ENCODE data around the gene DNAH17. TPM values are rescaled to one million over a fixed set of nuclear protein-coding genes. Genes with fewer than 3 reads are reported as not detected.

DNAH17 gene
- total and polyA plus RNA-seq, 2 of the 13 experiments (the other 11 are each of a cell fraction or from before 2014, with no cell fraction given) = 0.86 to 1.6 TPM

GRCh38 chr17:78558181-78558850 lies 18.9 kb downstream of the DNAH17 start (continued):
- TF ChIP-seq PRDM4 (CRISPR knock-in tag; IDR thresholded peaks at IDR 0.05; ENCODE audit: borderline replicate concordance) (no peak), ZBTB21 (CRISPR knock-in tag; IDR thresholded peaks at IDR 0.05) (peak; percentile 100), POLR2A (IDR thresholded peaks at IDR 0.05; ENCODE audit: insufficient read depth in 1 of 2, low read depth in 2 of 2, low read length in 2 of 2) (no peak), ZNF354B (CRISPR knock-in tag; IDR thresholded peaks at IDR 0.05) (no peak), DR1 (CRISPR knock-in tag; IDR thresholded peaks at IDR 0.05) (no peak), PCBP2 (optimal IDR thresholded peaks at IDR 0.05; ENCODE audit: low read depth, low read length, poor library complexity, severe bottlenecking) (no peak), ZMAT3 (CRISPR knock-in tag; conservative IDR thresholded peaks at IDR 0.05) (no peak), SP4 (CRISPR knock-in tag; IDR thresholded peaks at IDR 0.05) (no peak; the same call in 1 of the 2 replicates), FOXP4 (CRISPR knock-in tag; IDR thresholded peaks at IDR 0.05) (peak; percentile 63; the same call in 1 of the 2 replicates), SMARCE1 (IDR thresholded peaks at IDR 0.05; ENCODE audit: borderline replicate concordance) (no peak), ZNF282 (IDR thresholded peaks at IDR 0.05; ENCODE audit: partially characterized antibody) (no peak), ZNF263 (CRISPR knock-in tag; IDR thresholded peaks at IDR 0.05) (0 out of 2 replicates have a peak, but pooled peaks have one; percentile 9), ZNF572 (CRISPR knock-in tag; IDR thresholded peaks at IDR 0.05) (no peak), ZSCAN5A (CRISPR knock-in tag; IDR thresholded peaks at IDR 0.05; ENCODE audit: borderline replicate concordance) (no peak), PHF21A (CRISPR knock-in tag; IDR thresholded peaks at IDR 0.05) (no peak), SIN3B (IDR thresholded peaks at IDR 0.05; ENCODE audit: low read length) (no peak), RFX3 (CRISPR knock-in tag; IDR thresholded peaks at IDR 0.05) (no peak), MTF1 (CRISPR knock-in tag; IDR thresholded peaks at IDR 0.05) (no peak), ZNF784 (CRISPR knock-in tag; IDR thresholded peaks at IDR 0.05; ENCODE audit: borderline replicate concordance) (no peak), CENPBD1 (CRISPR knock-in tag; IDR thresholded peaks at IDR 0.05; ENCODE audit: borderline replicate concordance, low read depth) (no peak), FOXO1 (CRISPR knock-in tag; IDR thresholded peaks at IDR 0.05) (peak; percentile 79), HMG20B (CRISPR knock-in tag; conservative IDR thresholded peaks at IDR 0.05) (0 out of 2 replicates have a peak, but pooled peaks have one; percentile 9), ZNF558 (CRISPR knock-in tag; IDR thresholded peaks at IDR 0.05; ENCODE audit: borderline replicate concordance) (no peak), THAP7 (CRISPR knock-in tag; IDR thresholded peaks at IDR 0.05) (peak; percentile 60; the same call in 1 of the 2 replicates)

Data from HepG2 (cell line).